ENCODE measurements around the gene ANGPTL1. TPM values are rescaled to one million over a fixed set of nuclear protein-coding genes. Genes with fewer than 3 reads are reported as not detected.

Gene ANGPTL1
- total RNA-seq, 4 donors from 2014 or later: 152 to 317 (median 184) TPM

DNA sequence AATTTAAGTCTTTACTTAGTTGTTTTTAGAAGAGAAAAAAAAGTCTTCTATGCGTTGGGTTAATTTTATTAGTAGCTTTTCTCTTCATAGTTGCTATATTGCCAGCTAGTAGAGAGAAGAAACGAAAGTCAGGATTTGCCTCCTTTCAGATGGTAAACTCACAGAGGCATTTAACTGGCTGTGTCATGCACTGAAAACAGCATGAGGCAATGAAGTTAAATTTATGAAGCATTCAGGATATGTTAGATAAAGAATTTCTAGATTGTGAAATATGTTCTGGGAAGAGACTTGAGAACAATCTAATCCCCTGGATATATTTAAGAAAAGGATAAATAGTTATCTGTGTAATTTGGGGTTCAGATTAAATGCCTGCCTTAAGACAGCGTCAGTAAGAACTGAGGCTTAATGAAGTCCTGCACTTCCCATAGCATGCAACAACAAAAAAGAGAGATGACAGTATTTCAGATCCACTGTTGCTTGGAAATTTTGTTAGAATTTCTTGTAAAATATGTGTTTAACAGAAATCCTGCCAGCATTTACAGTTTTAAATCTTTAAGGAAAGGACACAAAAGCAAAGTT, 1.7 kb downstream of the ANGPTL1 start:
- ATAC-seq: peak; percentile 55
- no peaks in the 10 kb centered on the region for H3K9me3 ChIP-seq
- peaks cover 0 to 16% of the 10 kb centered on the region in 2 donors for H3K36me3 ChIP-seq
- H3K4me3 ChIP-seq: peak overlapping the region; percentile 48 to 88
- peaks cover 2 to 51% (median 5%) of the 10 kb centered on the region in 3 donors for H3K4me1 ChIP-seq
- no peaks in the 10 kb centered on the region for H3K27me3 ChIP-seq
- 10 to 16% methylated on average over 3 of the region's 3 CpGs for WGBS, 2 donors (ENCODE audit: low coverage in 1 of 2)
- no peak for TF ChIP-seq EP300 (IDR thresholded peaks at IDR 0.05)
- TF ChIP-seq POLR2A (IDR thresholded peaks at IDR 0.05): no peak
- TF ChIP-seq POLR2AphosphoS5 (IDR thresholded peaks at IDR 0.05): peak; percentile 81
- TF ChIP-seq, protein P1, sequence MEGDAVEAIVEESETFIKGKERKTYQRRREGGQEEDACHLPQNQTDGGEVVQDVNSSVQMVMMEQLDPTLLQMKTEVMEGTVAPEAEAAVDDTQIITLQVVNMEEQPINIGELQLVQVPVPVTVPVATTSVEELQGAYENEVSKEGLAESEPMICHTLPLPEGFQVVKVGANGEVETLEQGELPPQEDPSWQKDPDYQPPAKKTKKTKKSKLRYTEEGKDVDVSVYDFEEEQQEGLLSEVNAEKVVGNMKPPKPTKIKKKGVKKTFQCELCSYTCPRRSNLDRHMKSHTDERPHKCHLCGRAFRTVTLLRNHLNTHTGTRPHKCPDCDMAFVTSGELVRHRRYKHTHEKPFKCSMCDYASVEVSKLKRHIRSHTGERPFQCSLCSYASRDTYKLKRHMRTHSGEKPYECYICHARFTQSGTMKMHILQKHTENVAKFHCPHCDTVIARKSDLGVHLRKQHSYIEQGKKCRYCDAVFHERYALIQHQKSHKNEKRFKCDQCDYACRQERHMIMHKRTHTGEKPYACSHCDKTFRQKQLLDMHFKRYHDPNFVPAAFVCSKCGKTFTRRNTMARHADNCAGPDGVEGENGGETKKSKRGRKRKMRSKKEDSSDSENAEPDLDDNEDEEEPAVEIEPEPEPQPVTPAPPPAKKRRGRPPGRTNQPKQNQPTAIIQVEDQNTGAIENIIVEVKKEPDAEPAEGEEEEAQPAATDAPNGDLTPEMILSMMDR (IDR thresholded peaks at IDR 0.05): peak in 1 of 4 experiments; percentile 21
- peak overlapping the region; percentile 75 to 96 (median 78) for H3K27ac ChIP-seq

DNA sequence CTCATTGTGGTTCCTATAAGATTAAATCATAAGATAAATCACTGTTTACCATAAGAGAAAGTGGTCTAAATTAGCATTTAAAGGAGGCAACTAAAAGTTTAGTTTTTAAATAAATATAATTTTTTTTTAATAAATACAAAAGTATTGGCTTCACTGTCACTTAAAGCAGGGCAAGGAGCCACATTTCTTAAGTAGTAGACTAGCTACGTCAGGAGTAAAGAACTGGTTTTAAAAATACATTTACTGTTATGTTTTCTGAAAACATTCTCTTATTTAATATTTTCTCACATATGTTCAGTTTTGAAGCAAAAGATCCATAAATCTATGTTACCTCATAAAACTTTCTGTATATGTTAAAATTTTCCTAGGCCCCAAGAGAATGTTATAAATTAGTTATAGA, 2.2 kb downstream of the ANGPTL1 start:
- no peak for ATAC-seq
- TF ChIP-seq POLR2AphosphoS5 (IDR thresholded peaks at IDR 0.05) (no peak), EP300 (IDR thresholded peaks at IDR 0.05) (no peak), POLR2A (IDR thresholded peaks at IDR 0.05) (no peak)
- TF ChIP-seq, protein P1 (IDR thresholded peaks at IDR 0.05): no peak
- no peaks in the 10 kb centered on the region for H3K27me3 ChIP-seq
- peak overlapping the region; percentile 48 to 88 for H3K4me3 ChIP-seq
- 8 to 20% methylated on average over 1 of the region's 1 CpG for WGBS, 2 donors (ENCODE audit: low coverage in 1 of 2)
- peak overlapping the region; percentile 75 to 96 (median 78) for H3K27ac ChIP-seq
- peaks cover 2 to 56% (median 5%) of the 10 kb centered on the region in 3 donors for H3K4me1 ChIP-seq
- peaks cover 0 to 17% of the 10 kb centered on the region in 2 donors for H3K36me3 ChIP-seq
- H3K9me3 ChIP-seq: no peaks in the 10 kb centered on the region

DNA sequence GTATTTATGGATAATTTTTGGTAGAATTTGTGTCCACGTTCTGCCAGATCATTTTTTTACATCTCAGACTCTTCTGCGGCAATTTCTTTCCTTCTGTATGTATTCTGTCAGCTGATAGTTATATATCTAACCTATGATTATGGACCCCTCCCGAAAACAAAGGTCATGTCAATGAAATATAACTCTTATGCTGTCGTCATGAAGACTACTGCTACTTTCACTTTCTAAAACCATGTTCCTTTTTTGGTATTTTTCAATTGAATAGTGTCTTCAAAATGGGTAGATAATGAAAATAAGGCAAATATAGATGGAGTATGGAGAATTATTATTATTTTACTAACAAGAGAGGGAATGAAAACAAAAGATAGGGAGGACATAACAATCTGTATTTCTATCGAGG, 3.2 kb downstream of the ANGPTL1 start:
- TF ChIP-seq EP300 (IDR thresholded peaks at IDR 0.05) (no peak), POLR2A (IDR thresholded peaks at IDR 0.05) (no peak), POLR2AphosphoS5 (IDR thresholded peaks at IDR 0.05) (no peak)
- TF ChIP-seq, protein P1 (IDR thresholded peaks at IDR 0.05): no peak
- Histone ChIP-seq H3K4me3 (peak overlapping the region; percentile 48 to 88), H3K36me3 (peaks cover 0 to 17% of the 10 kb centered on the region in 2 donors), H3K4me1 (peaks cover 2 to 63% (median 10%) of the 10 kb centered on the region in 3 donors), H3K27ac (peak overlapping the region; percentile 53 to 96 (median 76)), H3K9me3 (no peaks in the 10 kb centered on the region), H3K27me3 (no peaks in the 10 kb centered on the region)
- ATAC-seq: no peak
- WGBS, 2 donors (ENCODE audit: low coverage in 1 of 2): 23 to 43% methylated on average over 5 of the region's 5 CpGs

DNA sequence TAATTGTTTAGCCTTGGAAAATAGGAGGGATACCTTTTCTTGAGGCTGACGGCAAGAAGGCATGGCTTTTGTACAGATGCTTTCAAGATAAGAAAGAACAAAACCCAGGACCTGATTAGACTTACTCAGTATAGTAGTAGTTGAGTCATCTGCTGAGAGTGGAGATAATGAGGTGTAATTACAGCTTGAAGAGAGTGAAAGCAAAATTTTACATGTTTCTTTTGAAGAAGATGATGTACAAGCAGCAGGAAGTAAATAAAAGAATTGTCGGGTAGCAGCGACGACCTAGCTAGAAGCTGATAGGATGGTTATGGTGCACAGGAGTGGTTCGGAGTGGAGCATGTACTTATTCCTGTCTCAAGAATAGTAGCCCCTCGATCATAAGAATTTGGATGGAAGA, 6.6 kb downstream of the ANGPTL1 start:
- H3K27me3 ChIP-seq: no peaks in the 10 kb centered on the region
- no peaks in the 10 kb centered on the region for H3K9me3 ChIP-seq
- TF ChIP-seq EP300 (IDR thresholded peaks at IDR 0.05) (no peak), POLR2A (IDR thresholded peaks at IDR 0.05) (no peak)
- TF ChIP-seq, protein P1 (IDR thresholded peaks at IDR 0.05): no peak
- ATAC-seq: no peak
- H3K27ac ChIP-seq: peak overlapping the region in 2 of 4 donors; percentile 36 to 42
- peak overlapping the region; percentile 19 to 21 for H3K4me3 ChIP-seq
- H3K36me3 ChIP-seq: peaks cover 0 to 24% of the 10 kb centered on the region in 2 donors
- H3K4me1 ChIP-seq: peaks cover 0 to 67% (median 8%) of the 10 kb centered on the region in 3 donors
- 70 to 76% methylated on average over 4 to 6 of the region's 6 CpGs for WGBS, 2 donors (ENCODE audit: low coverage in 1 of 2)

DNA sequence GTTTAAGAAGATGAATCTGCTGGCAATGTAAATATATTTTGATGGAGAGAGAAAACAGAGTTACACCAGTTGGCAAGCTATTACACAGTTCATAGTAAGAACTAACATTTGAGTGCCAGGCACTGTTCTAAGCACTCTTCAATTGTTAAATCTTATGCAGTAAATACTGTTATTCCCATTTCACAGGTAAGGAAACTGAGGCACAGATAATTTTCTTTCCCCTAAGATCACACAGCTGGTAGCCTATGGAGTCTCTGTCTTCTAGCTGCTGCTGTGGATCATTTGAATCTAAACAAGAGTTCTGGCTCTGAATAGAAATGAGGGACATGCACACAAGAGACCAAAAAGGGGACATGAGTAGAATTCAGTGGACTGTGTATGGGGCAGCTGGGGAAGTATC, 8.0 kb downstream of the ANGPTL1 start:
- TF ChIP-seq EP300 (IDR thresholded peaks at IDR 0.05) (no peak), POLR2A (IDR thresholded peaks at IDR 0.05) (no peak), POLR2AphosphoS5 (IDR thresholded peaks at IDR 0.05) (no peak)
- TF ChIP-seq, protein P1 (IDR thresholded peaks at IDR 0.05): no peak
- peaks cover 0 to 24% of the 10 kb centered on the region in 2 donors for H3K36me3 ChIP-seq
- H3K27ac ChIP-seq: peak overlapping the region; percentile 11 to 50 (median 39)
- no peak for ATAC-seq
- peaks cover 0 to 68% (median 8%) of the 10 kb centered on the region in 3 donors for H3K4me1 ChIP-seq
- no peaks in the 10 kb centered on the region for H3K9me3 ChIP-seq
- peak overlapping the region; percentile 19 to 25 for H3K4me3 ChIP-seq
- H3K27me3 ChIP-seq: no peaks in the 10 kb centered on the region
